ENCODE measurements around the gene HOXA10.

GRCh38 chr7:27155816-27156507 is 18.2 kb downstream of the HOXA10 start:
- TF ChIP-seq PATZ1 (CRISPR knock-in tag; IDR thresholded peaks at IDR 0.05; ENCODE audit: borderline replicate concordance) (no peak), ZFP3 (CRISPR knock-in tag; IDR thresholded peaks at IDR 0.05) (no peak), ISL1 (CRISPR knock-in tag; IDR thresholded peaks at IDR 0.05) (no peak), ZNF8 (CRISPR knock-in tag; IDR thresholded peaks at IDR 0.05) (no peak), ZFP30 (CRISPR knock-in tag; IDR thresholded peaks at IDR 0.05) (no peak), TOX (CRISPR knock-in tag; IDR thresholded peaks at IDR 0.05; ENCODE audit: borderline replicate concordance) (no peak), CREB5 (CRISPR knock-in tag; IDR thresholded peaks at IDR 0.05; ENCODE audit: low read depth) (no peak), ESRRG (CRISPR knock-in tag; IDR thresholded peaks at IDR 0.05) (no peak), BACH2 (CRISPR knock-in tag; IDR thresholded peaks at IDR 0.05; ENCODE audit: borderline replicate concordance) (no peak), ARNTL (CRISPR knock-in tag; IDR thresholded peaks at IDR 0.05; ENCODE audit: borderline replicate concordance, low read depth) (no peak), RARB (CRISPR knock-in tag; IDR thresholded peaks at IDR 0.05) (no peak), SNAI2 (CRISPR knock-in tag; IDR thresholded peaks at IDR 0.05) (no peak)
